Midbrain (tissue), 1 donor: ENCODE data around the gene BCO2.
"Not testable (repeated sequence)": the region's sequence is repeated elsewhere in the genome, so short reads cannot be mapped to it uniquely, and the experiment has no call there.

Experiments
- DNase-seq: peaks from one replicate; lab custom pipeline; 2025; lab: John Stamatoyannopoulos, UW

BCO2 gene

GRCh38 chr11:112166562-112166961 lies 8.8 kb upstream of the BCO2 start:
- no peak for DNase-seq

- no peak for DNase-seq
Measured at GRCh38 chr11:112167145-112167544, 8.2 kb upstream of the BCO2 start, which contains the start of gene TEX12. Gene TEX12 (plus strand): TSS chr11:112167372. CDS start chr11:112169269, 1,897 bp downstream.

GRCh38 chr11:112172362-112172994 lies 2.8 kb upstream of the BCO2 start:
- no peak for DNase-seq

- no peak for DNase-seq
Measured at GRCh38 chr11:112173152-112173551, 2.2 kb upstream of the BCO2 start.

GRCh38 chr11:112175599-112175952 lies 264 bp downstream of the BCO2 start:
- peak; percentile 61 for DNase-seq

GRCh38 chr11:112176077-112176476 lies 765 bp downstream of the BCO2 start:
- DNase-seq = no peak

- DNase-seq = no peak
Measured at GRCh38 chr11:112177589-112177988, 2.3 kb downstream of the BCO2 start.

GRCh38 chr11:112178428-112178827 lies 3.1 kb downstream of the BCO2 start:
- DNase-seq = no peak

- no peak for DNase-seq
Measured at GRCh38 chr11:112178936-112179335, 3.6 kb downstream of the BCO2 start.

- peak; percentile 23 for DNase-seq
Measured at GRCh38 chr11:112179601-112180000, 4.3 kb downstream of the BCO2 start.

- no peak for DNase-seq
Measured at GRCh38 chr11:112182867-112183266, 7.6 kb downstream of the BCO2 start.

- no peak for DNase-seq
Measured at GRCh38 chr11:112185883-112186282, 10.6 kb downstream of the BCO2 start.

GRCh38 chr11:112186304-112186703 lies 11.0 kb downstream of the BCO2 start:
- no peak for DNase-seq

- not testable (repeated sequence) for DNase-seq
Measured at GRCh38 chr11:112195113-112195512, 19.8 kb downstream of the BCO2 start.

GRCh38 chr11:112195951-112196351 lies 20.6 kb downstream of the BCO2 start:
- no peak for DNase-seq

- no peak for DNase-seq
Measured at GRCh38 chr11:112196519-112197087, 21.3 kb downstream of the BCO2 start.

GRCh38 chr11:112199101-112199500 lies 23.8 kb downstream of the BCO2 start:
- DNase-seq = not testable (repeated sequence)

GRCh38 chr11:112200252-112200651 lies 24.9 kb downstream of the BCO2 start:
- no peak for DNase-seq

- DNase-seq = no peak
Measured at GRCh38 chr11:112206071-112206470, 30.8 kb downstream of the BCO2 start.

- DNase-seq = no peak
Measured at GRCh38 chr11:112210890-112211289, 35.6 kb downstream of the BCO2 start.

- DNase-seq = no peak
Measured at GRCh38 chr11:112211536-112211935, 36.2 kb downstream of the BCO2 start.

GRCh38 chr11:112212290-112212689 lies 37.0 kb downstream of the BCO2 start:
- DNase-seq = no peak

- DNase-seq = no peak
Measured at GRCh38 chr11:112212710-112213109, 37.4 kb downstream of the BCO2 start.

GRCh38 chr11:112213753-112214152 lies 38.4 kb downstream of the BCO2 start:
- DNase-seq = no peak
